OCI-LY1 (cell line): Measurements from ENCODE around the gene STARD13.

Source experiments
- H2AFZ ChIP-seq: fragments of 200-600 bp; sonication (generic), shearing (Covaris generic); 2 replicates; pipeline ENCODE4 v1.6.0; 2014; ENCODE audit warnings: antibody characterized with exemption, mild to moderate bottlenecking, low read length
- H3F3A ChIP-seq: fragments of 200-600 bp; sonication (generic), shearing (Covaris generic); 2 replicates; pipeline ENCODE4 v1.6.0; 2014; ENCODE audit warnings: mild to moderate bottlenecking, antibody characterized with exemption, low read length, moderate library complexity; ENCODE audit not compliant: insufficient read depth
- H3K27ac ChIP-seq: fragments of 200-600 bp; sonication (generic); 2 replicates; pipeline ENCODE4 v1.5.1; 2014; ENCODE audit warnings: low read length, mixed run types, mild to moderate bottlenecking, low read depth; ENCODE audit not compliant: poor library complexity, severe bottlenecking
- H3K27me3 ChIP-seq: fragments of 200-600 bp; sonication (generic); 2 replicates; pipeline ENCODE4 v1.6.0; 2014; ENCODE audit warnings: antibody characterized with exemption, mild to moderate bottlenecking, low read length, moderate library complexity; ENCODE audit not compliant: insufficient read depth
- H3K36me3 ChIP-seq: fragments of 200-600 bp; sonication (generic); 2 replicates; pipeline ENCODE4 v1.6.1; 2014; ENCODE audit warnings: mild to moderate bottlenecking, antibody characterized with exemption, low read length, moderate library complexity, mixed read lengths; ENCODE audit not compliant: insufficient read depth
- H3K4me1 ChIP-seq: fragments of 200-600 bp; sonication (generic); 2 replicates; pipeline ENCODE4 v1.5.1; 2014; ENCODE audit warnings: mild to moderate bottlenecking, low read length, moderate library complexity; ENCODE audit not compliant: insufficient read depth, severe bottlenecking
- H3K4me2 ChIP-seq: fragments of 200-600 bp; sonication (generic), shearing (Covaris generic); 2 replicates; pipeline ENCODE4 v1.6.1; 2014; ENCODE audit warnings: low read length
- H3K4me3 ChIP-seq: fragments of 200-600 bp; sonication (generic); 2 replicates; pipeline ENCODE4 v1.5.1; 2014; ENCODE audit warnings: low read length, low read depth, mild to moderate bottlenecking, mixed read lengths; ENCODE audit not compliant: poor library complexity, severe bottlenecking
- H3K79me2 ChIP-seq: fragments of 200-600 bp; shearing (Covaris generic); 2 replicates; pipeline ENCODE4 v1.6.1; 2016; ENCODE audit warnings: mixed run types, low read length, mixed read lengths; ENCODE audit not compliant: insufficient read depth
- H3K9ac ChIP-seq: fragments of 200-600 bp; sonication (generic), shearing (Covaris generic); 2 replicates; pipeline ENCODE4 v1.6.1; 2014; ENCODE audit warnings: mild to moderate bottlenecking, low read length, mixed read lengths
- H3K9me2 ChIP-seq: fragments of 200-600 bp; sonication (generic), shearing (Covaris generic); 2 replicates; pipeline ENCODE4 v1.6.1; 2014; ENCODE audit warnings: low read depth, mild to moderate bottlenecking, low read length, mixed read lengths
- H3K9me3 ChIP-seq: fragments of 200-600 bp; shearing (Covaris generic); 2 replicates; pipeline ENCODE4 v1.6.1; 2014; ENCODE audit warnings: low read length, mixed read lengths
- H4K20me1 ChIP-seq: fragments of 200-600 bp; sonication (generic), shearing (Covaris generic); 2 replicates; pipeline ENCODE4 v1.6.0; 2016; ENCODE audit warnings: mild to moderate bottlenecking, low read length; ENCODE audit not compliant: insufficient read depth
- CTCF ChIP-seq: fragments of 200-600 bp; sonication (generic), shearing (Covaris generic); IDR thresholded peaks from 2 replicates; pipeline ENCODE4 v1.5.1; 2017; ENCODE audit warnings: mild to moderate bottlenecking, antibody characterized with exemption, low read length, moderate library complexity, mixed read lengths
- EZH2 ChIP-seq: fragments of 200-600 bp; sonication (generic), shearing (Covaris generic); IDR thresholded peaks from 2 replicates; pipeline ENCODE4 v1.8.0; 2017; ENCODE audit warnings: borderline replicate concordance, mixed run types, mild to moderate bottlenecking, antibody characterized with exemption, low read length, moderate library complexity, mixed read lengths

Gene STARD13

GRCh38 chr13:33114146-33114545, 171.4 kb downstream of the STARD13 start:
- Histone ChIP-seq H3K27ac (no peak overlapping the region), H3K27me3 (no peaks in the 10 kb centered on the region), H3K9me3 (no peaks in the 10 kb centered on the region), H3K79me2 (no peaks in the 10 kb centered on the region), H2AFZ (no peak overlapping the region), H3K36me3 (no peaks in the 10 kb centered on the region), H3K9me2 (no peaks in the 10 kb centered on the region), H3F3A (no peaks in the 10 kb centered on the region), H3K9ac (no peak overlapping the region), H3K4me1 (peaks cover 22% of the 10 kb centered on the region), H3K4me2 (no peak overlapping the region), H4K20me1 (no peaks in the 10 kb centered on the region), H3K4me3 (no peak overlapping the region)
- TF ChIP-seq EZH2 (no peak), CTCF (no peak)

- Histone ChIP-seq H3K9me3 (no peaks in the 10 kb centered on the region), H3K27ac (no peak overlapping the region), H4K20me1 (no peaks in the 10 kb centered on the region), H3K36me3 (no peaks in the 10 kb centered on the region), H3K27me3 (no peaks in the 10 kb centered on the region), H3K9me2 (no peaks in the 10 kb centered on the region), H3K9ac (no peak overlapping the region), H3K4me3 (no peak overlapping the region), H3K4me1 (peaks cover 25% of the 10 kb centered on the region), H3K4me2 (no peak overlapping the region), H3K79me2 (no peaks in the 10 kb centered on the region), H2AFZ (no peak overlapping the region), H3F3A (no peaks in the 10 kb centered on the region)
- no peak for TF ChIP-seq EZH2
- no peak for TF ChIP-seq CTCF
Measured at GRCh38 chr13:33112766-33113165, 172.8 kb downstream of the STARD13 start.

GRCh38 chr13:33111414-33112110, 174.0 kb downstream of the STARD13 start:
- H3F3A ChIP-seq: no peaks in the 10 kb centered on the region
- no peaks in the 10 kb centered on the region for H3K36me3 ChIP-seq
- H3K9me3 ChIP-seq: no peaks in the 10 kb centered on the region
- H3K4me2 ChIP-seq: no peak overlapping the region
- no peak for TF ChIP-seq CTCF
- TF ChIP-seq EZH2: no peak
- no peaks in the 10 kb centered on the region for H3K9me2 ChIP-seq
- H2AFZ ChIP-seq: no peak overlapping the region
- no peak overlapping the region for H3K9ac ChIP-seq
- peak overlapping the region; percentile 89 for H3K27ac ChIP-seq
- no peaks in the 10 kb centered on the region for H4K20me1 ChIP-seq
- H3K4me3 ChIP-seq: no peak overlapping the region
- peaks cover 31% of the 10 kb centered on the region for H3K4me1 ChIP-seq
- no peaks in the 10 kb centered on the region for H3K79me2 ChIP-seq
- no peaks in the 10 kb centered on the region for H3K27me3 ChIP-seq
